ENCODE data around the gene PEX14. TPM values are rescaled to one million over a fixed set of nuclear protein-coding genes. Genes with fewer than 3 reads are reported as not detected.
"Not testable (repeated sequence)": the region's sequence is repeated elsewhere in the genome, so short reads cannot be mapped to it uniquely, and the experiment has no call there.

Gene PEX14
- total RNA-seq, 4 donors from 2014 or later = 16.3 to 29.7 (median 26.2) TPM

- Histone ChIP-seq H3K4me3 (no peak overlapping the region), H3K36me3 (no peaks in the 10 kb centered on the region), H3K9me3 (no peaks in the 10 kb centered on the region), H3K4me1 (peaks cover 0 to 15% (median 0%) of the 10 kb centered on the region in 4 donors), H3K27ac (no peak overlapping the region), H3K27me3 (no peaks in the 10 kb centered on the region)
- DNase-seq = no peak
- TF ChIP-seq CTCF (IDR thresholded peaks at IDR 0.05) = no peak
- TF ChIP-seq POLR2A (IDR thresholded peaks at IDR 0.05) = no peak
These were observed 22.4 kb downstream of the PEX14 start for GRCh38 chr1:10497109-10497508.

- Histone ChIP-seq H3K27me3 (no peaks in the 10 kb centered on the region), H3K4me3 (no peak overlapping the region), H3K4me1 (peaks cover 0 to 15% (median 0%) of the 10 kb centered on the region in 4 donors), H3K27ac (no peak overlapping the region), H3K36me3 (no peaks in the 10 kb centered on the region), H3K9me3 (no peaks in the 10 kb centered on the region)
- no peak for TF ChIP-seq POLR2A (IDR thresholded peaks at IDR 0.05)
- TF ChIP-seq CTCF (IDR thresholded peaks at IDR 0.05) = no peak
- no peak for DNase-seq
These were observed 23.5 kb downstream of the PEX14 start for GRCh38 chr1:10498231-10498630.

GRCh38 chr1:10502206-10502605, 27.5 kb downstream of the PEX14 start:
- DNase-seq = peak in 1 of 3 donors; percentile 7

GRCh38 chr1:10504249-10504648, 29.5 kb downstream of the PEX14 start:
- no peak for DNase-seq
- Histone ChIP-seq H3K36me3 (no peaks in the 10 kb centered on the region), H3K27ac (no peak overlapping the region), H3K27me3 (no peaks in the 10 kb centered on the region), H3K4me1 (no peaks in the 10 kb centered on the region), H3K4me3 (no peak overlapping the region), H3K9me3 (no peaks in the 10 kb centered on the region)
- TF ChIP-seq CTCF (IDR thresholded peaks at IDR 0.05) (no peak), POLR2A (IDR thresholded peaks at IDR 0.05) (no peak)

More at GRCh38 chr1:10502206-10502605, 27.5 kb downstream of the PEX14 start:
- no peaks in the 10 kb centered on the region for H3K4me1 ChIP-seq
- H3K27ac ChIP-seq = no peak overlapping the region
- H3K27me3 ChIP-seq = no peaks in the 10 kb centered on the region
- no peak overlapping the region for H3K4me3 ChIP-seq
- no peak for TF ChIP-seq POLR2A (IDR thresholded peaks at IDR 0.05)
- TF ChIP-seq CTCF (IDR thresholded peaks at IDR 0.05) = no peak
- H3K9me3 ChIP-seq = no peaks in the 10 kb centered on the region
- H3K36me3 ChIP-seq = no peaks in the 10 kb centered on the region

GRCh38 chr1:10506046-10506676, 31.4 kb downstream of the PEX14 start:
- H3K36me3 ChIP-seq = not testable (repeated sequence)

GRCh38 chr1:10506677-10507047, 31.9 kb downstream of the PEX14 start:
- Histone ChIP-seq H3K36me3 (no peaks in the 10 kb centered on the region), H3K27ac (no peak overlapping the region), H3K27me3 (no peaks in the 10 kb centered on the region), H3K4me1 (peaks cover 0 to 22% (median 4%) of the 10 kb centered on the region in 4 donors), H3K4me3 (no peak overlapping the region), H3K9me3 (no peaks in the 10 kb centered on the region)
- DNase-seq = no peak
- TF ChIP-seq POLR2A (IDR thresholded peaks at IDR 0.05) = no peak
- TF ChIP-seq CTCF (IDR thresholded peaks at IDR 0.05) = no peak

More at GRCh38 chr1:10506046-10506676, 31.4 kb downstream of the PEX14 start:
- not testable (repeated sequence) for H3K27ac ChIP-seq, DNase-seq, H3K27me3 ChIP-seq, H3K9me3 ChIP-seq, H3K4me3 ChIP-seq
- H3K4me1 ChIP-seq = peaks cover 0 to 17% (median 4%) of the 10 kb centered on the region in 4 donors
